Liver (tissue), 3 donors: ENCODE measurements around the gene LPAR2.

Experiments
- CTCF ChIP-seq: fragments of 150-350 bp; IDR thresholded peaks from 2 replicates; pipeline ENCODE4 v1.5.1; 2017; ENCODE audit warnings: improper control_type of control experiment, low read depth, low read length; ENCODE audit not compliant: missing input control
- JUND ChIP-seq, 2 donors: IDR thresholded peaks; 2 replicates each; pipeline ENCODE4 v1.6.1; 2016; ENCODE audit warnings: antibody characterized with exemption in 2 of 2
- SP1 ChIP-seq: IDR thresholded peaks from 2 replicates; pipeline ENCODE4 v1.6.1; 2018; ENCODE audit warnings: antibody characterized with exemption, mild to moderate bottlenecking
- TAF1 ChIP-seq: conservative IDR thresholded peaks from 2 replicates; pipeline ENCODE4 v1.6.1; 2016; ENCODE audit warnings: antibody characterized with exemption, mild to moderate bottlenecking
- YY1 ChIP-seq: IDR thresholded peaks from 2 replicates; pipeline ENCODE4 v1.6.1; 2016; ENCODE audit warnings: antibody characterized with exemption, mild to moderate bottlenecking
- donor health status: healthy.
- donor health status: healthy.

- TF ChIP-seq YY1 (no peak), JUND (IDR thresholded peaks at IDR 0.05) (no peak), CTCF (no peak), TAF1 (no peak), SP1 (no peak)
Measured at GRCh38 chr19:19662871-19663255, 34.8 kb upstream of the LPAR2 start.
